Globus pallidus (tissue), 1 donor: ENCODE results near the gene WRAP73.
"Not testable (repeated sequence)": the region's sequence is repeated elsewhere in the genome, so short reads cannot be mapped to it uniquely, and the experiment has no call there.

ENCODE experiments used
- DNase-seq: peaks from one replicate; pipeline ENCODE4 v3.0.0-alpha.2; 2015; ENCODE audit warnings: low spot score

The WRAP73 gene

DNA sequence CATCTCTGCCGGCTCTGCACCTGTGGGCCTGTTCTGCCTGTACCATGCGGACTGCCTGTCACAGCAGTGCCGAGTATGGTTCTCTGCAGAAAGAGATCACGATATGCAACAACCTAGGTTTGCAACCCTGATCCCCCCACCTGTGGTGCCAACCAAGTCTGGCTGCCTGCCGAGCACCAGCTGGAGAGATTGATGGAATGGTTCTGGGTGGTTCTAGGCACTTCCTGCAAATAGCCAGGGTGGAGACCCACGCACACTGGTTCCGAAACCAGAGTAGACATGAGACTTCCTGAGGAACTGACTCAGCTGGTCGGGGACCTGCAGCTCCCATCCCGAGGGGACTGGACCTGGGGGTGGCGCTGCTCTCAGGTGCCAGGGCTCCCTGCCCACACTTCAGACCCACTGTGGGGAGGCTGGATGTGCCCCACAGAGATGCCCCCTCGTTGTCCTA lies 19.7 kb downstream of the WRAP73 start:
- no peak for DNase-seq

DNA sequence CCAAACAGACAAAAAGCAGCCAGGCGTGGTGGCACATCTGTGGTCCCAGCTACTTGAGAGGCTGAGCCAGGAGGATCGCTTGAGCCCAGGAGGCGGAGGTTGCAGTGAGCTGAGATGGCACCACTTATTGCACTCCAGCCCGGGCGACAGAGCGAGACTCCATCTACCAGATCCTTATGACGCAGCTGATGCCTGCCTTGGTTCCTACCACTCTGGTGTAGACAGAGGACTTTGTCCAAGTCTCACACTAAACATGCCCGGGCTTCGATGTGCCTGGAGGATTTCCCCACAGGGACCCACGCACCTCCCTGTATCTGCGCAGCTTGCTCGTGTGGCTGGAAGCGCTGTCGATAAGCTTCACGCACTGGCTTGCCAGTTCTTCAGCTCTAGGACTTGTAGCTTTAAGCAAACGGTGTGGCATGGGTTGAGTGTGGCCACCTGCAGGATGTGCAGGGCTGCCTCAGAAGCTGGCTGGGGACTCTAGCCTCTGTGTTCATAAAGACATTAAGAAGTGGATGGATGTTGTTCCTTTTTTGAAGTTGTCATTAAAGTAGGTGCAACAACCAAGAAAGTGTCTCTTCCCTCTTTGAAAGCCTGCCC lies 20.2 kb downstream of the WRAP73 start:
- no peak for DNase-seq

DNA sequence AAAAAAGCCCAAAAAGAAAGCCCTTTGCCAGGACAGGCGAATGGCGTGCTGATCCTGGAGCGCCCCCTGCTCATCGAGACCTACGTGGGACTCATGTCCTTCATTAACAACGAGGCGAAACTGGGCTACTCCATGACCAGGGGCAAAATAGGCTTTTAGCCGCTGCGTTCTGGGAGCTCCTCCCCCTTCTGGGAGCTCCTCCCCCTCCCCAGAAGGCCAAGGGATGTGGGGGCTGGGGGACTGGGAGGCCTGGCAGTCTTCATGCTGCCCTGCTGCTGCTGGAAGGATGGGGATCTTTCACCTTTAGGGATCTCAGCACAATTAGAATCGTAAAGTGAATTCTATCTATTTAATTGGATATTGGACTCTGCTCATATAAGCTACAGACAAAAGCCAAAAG lies 21.5 kb downstream of the WRAP73 start:
- DNase-seq = no peak

DNA sequence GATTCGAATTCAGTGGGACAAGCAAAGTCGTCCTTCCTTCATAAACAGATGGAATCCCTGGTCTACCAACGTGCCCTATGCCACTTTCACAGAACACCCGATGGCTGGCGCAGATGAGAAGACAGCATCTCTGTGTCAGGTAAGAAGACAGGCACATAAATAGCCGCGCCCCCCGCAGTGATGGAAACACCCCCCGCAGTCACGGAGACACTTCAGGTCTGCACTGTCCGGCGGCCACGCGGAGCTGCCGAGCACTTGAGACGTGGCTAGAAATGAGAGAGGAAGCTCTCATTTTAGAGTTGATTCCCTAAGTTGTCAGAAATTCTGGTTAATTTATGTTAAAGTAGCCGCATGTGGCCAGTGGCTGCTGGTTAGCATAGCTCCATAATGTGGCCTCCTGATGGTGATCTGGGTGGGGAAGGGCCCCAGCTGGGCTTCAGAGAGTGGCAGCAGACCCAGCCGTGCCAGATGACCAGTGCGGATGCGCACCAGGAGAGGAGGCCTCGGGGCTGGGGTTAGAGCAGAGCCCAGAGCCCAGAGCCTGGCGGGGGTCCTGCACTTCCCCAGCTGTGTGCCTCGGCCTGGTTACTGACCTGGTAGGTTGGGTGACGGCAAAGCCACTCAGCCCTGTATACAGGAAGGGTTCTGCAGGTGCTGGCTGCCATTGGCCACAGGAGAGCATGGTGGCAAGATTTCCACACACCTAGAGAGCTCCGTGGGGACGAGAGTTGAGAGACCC lies 22.2 kb downstream of the WRAP73 start:
- no peak for DNase-seq

DNA sequence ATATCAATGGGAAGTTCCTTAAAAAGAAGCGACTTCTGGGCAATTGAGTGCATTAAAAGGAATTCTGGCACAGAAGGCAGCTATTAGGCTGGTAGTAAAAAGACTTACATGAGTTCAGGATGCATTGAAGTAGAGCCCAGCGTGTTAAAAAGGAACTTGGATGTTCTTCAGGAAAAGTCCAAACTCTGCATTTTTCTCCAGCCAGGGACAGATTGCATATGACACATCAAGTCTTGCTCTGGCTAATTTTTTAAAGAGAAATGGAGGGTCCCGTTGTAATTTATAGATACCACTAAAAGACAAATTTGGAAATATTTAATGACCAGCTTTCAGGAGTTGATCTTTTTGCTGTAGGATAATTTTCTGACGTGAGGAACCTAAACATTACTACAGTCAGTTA lies 23.9 kb downstream of the WRAP73 start:
- no peak for DNase-seq

DNA sequence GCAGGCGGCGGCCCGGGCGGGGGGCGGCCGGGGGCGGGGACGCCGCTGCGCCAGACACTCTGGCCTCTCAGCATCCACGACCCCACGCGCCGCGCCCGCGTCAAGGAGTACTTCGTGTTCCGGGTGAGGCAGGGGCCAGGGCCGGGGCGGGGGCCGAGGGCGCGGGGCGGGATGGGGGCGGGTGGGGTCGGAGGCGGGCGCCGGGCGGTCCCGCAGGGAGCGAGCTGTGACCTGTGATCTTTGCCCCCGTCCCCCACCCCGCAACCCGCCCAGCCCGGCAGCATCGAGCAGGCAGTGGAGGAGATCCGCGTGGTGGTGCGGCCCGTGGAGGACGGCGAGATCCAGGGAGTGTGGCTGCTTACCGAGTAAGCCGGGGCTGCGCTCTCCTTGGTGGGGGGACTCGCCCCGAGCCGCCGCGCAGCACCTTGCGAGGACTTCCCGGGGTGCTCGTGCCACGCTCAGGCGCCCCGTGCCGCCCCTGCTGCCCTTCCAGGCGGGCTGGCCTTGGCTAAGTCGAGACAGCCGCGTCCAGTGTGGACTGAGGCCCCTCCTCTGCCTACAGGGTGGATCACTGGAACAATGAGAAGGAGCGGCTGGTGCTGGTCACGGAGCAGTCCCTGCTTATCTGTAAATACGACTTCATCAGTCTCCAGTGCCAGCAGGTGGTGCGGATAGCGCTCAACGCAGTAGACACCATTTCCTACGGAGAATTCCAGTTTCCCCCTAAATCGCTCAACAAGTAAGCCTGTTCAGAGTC lies 24.6 kb downstream of the WRAP73 start:
- no peak for DNase-seq

DNA sequence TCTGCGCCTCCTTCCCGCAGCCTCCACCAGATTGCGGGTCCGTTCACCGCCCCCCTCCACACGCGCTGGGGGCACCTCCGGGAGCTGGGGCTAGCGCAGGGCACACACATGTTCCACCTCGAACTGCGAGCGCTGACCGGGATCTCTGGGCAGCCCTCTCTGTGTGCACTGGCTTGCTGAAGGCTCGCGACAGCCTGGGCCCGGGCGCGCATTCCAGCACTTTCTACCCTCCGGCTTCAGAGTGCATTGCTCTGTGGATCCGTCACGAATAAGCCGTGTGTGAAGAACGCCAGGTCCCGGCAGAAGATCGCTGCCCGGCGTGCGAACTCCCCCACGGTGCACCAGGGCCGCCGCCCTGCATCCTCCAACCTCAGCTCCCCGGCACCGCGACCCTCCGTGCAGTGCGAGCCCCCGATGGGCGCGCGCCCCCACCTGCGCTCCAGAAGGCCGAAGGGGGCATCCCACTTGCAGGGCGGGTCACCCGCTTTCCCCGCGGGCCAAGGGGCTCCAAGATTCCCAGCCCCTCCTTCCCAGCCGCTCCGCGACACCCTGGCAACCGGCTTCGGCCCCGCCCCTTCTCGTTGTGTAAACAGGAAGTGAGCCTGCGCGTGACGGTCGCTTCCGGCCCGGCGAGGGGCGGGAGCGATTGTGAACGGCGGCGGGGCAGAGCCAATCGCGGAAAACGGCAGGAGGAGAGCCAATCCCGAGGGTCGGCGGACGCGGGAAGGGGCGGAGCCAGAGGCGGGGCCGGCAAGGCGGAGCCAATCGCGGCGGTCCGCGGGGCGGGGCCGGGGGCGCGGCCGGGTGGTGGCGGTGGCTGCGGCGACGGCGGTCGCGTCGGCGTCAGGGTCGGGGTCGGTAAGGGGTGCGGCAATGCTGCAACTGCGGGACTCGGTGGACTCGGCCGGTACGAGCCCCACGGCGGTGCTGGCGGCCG lies 25.4 kb downstream of the WRAP73 start, which contains the start of gene TPRG1L:
TPRG1L (plus strand) TSS at position 816 of the 937 bp plus-strand sequence; CDS start at position 874, 58 bp downstream.
- DNase-seq = peak; percentile 96

DNA sequence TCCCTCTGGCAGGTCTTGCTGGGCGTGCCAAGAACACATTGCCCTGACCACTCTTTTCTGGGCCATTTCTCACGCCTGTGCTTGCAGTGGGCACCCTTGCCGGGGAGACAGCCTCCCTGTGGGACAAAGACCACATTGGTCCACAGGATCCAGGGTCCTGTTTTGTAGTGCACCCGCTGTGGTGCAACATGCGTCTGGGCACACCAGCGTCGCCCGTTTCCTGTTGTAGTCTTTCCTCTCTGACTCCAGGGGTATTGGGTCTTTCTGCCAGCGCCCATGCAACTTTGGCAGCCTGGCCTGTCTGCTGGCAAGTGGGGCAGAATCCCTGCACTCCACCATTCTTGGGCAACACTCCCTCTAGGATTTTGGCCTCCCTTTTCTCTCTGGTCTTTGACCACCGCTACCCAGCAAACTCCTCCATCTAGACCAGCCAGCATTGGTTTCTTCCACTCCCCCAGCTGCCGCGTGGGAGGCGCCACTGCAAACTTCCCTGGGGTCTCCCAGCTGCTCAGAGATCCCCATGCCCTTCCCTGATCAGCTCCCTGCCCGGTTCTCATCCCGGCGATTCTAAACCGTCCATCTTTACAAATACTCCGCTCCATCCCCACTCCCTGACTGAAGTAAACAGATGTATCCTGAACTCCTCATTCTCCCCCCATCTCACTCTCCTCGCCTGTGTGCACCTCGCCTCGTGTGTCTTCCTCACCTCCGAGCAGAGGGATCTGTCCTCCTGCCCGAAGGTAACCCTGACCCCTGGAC lies 26.3 kb downstream of the WRAP73 start:
- DNase-seq = no peak

DNA sequence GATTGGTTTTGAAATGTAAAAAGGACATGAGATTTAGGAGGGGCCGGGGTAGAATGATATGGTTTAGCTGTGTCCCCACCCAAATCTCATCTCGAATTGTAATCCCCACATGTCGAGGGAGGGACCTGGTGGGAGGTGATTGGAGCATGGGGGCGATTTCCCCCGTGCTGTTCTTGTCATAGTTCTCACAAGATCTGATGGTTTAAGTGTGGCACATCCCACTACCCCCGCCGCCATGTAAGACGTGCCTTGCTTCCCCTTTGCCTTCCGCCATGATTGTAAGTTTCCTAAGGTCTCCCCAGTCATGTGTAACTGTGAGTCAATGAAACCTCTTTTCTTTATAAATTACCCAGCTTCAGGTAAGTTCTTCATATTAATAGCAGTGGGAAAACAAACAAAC lies 27.8 kb downstream of the WRAP73 start:
- not testable (repeated sequence) for DNase-seq

DNA sequence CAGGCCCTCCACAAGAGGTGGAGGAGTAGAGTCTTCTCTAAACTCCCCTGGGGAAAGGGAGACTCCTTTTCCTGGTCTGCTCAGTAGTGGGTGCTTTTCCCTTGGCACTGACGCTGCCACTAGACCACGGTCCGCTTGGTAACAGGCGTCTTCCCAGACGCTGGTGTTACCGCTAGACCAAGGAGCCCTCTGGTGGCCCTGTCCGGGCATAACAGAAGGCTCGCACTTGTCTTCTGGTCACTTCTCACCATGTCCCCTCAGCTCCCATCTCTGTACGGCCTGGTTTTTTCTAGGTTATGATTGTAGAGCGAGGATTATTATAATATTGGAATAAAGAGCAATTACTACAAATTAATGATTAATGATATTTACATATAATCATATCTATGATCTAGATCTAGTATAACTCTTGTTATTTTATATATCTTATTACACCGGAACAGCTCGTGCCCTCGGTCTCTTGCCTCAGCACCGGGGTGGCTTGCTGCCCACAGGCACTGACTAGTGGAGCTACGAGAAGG lies 28.7 kb downstream of the WRAP73 start:
- DNase-seq = peak; percentile 35

DNA sequence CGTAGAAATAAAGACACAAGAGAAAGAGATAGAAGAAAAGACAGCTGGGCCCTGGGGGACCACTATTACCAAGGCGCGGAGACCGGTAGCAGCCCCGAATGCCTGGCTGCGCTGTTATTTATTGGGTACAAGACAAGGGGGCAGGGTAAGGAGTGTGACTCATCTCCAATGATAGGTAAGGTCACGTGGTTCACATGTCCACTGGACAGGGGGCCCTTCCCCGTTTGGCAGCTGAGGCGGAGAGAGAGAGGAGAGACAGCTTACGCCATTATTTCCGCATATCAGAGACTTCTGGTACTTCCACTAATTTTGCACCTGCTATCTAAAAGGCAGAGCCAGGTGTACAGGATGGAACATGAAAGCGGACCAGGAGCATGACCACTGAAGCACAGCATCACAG lies 29.2 kb downstream of the WRAP73 start:
- DNase-seq = no peak

DNA sequence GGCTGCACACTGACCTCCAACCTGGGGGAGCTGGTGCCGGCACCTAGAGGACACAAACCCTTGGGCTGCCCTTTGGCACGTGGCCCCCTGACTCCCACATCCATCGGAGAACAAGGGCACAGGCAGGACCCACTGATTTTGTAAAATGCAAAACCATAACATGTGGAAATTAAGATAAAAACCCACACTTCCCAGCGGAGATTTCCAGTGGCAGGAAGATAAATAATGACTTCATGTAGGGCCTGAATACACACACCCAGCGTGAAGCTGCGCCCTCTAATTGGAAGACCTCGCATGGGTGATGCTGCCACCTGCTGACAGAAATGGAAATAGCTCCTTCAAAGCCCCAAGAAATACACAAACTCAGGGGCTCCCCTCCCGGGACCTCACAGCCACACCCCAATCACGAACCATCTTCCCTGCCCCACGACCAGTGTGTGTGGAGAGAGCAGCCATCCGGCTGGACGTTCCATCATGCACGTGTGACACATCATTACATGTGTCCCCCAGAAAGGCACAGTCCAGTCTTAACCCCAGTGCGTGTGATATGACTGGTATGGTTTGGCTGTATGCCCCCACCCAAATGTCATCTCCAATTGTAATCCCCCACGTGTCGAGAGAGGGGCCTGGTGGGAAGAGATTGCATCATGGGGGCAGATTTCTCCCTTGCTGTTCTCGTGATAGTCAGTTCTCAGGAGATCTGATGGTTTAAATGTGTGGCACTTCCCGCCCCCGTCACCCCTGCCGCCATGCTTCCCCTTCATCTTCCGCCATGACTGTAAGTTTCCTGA lies 30.8 kb downstream of the WRAP73 start:
- DNase-seq = peak; percentile 76

DNA sequence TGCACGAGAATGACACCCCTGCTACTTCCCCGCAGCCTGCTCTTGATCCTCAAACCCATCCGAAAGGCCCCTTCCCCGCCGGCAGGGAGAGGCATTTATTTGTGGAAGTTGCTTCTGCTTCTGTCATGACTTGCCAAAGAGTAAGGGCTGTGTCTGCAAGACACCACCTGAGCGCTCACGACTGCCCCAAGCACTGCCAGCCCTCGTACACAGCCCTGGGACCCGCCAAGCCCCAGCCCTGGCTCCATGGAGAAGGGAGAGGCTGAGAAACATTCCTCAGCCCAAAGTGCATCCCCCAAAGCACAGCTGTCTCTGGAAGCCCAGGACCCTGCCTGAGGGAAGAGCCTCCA lies 31.4 kb downstream of the WRAP73 start:
- DNase-seq = no peak

DNA sequence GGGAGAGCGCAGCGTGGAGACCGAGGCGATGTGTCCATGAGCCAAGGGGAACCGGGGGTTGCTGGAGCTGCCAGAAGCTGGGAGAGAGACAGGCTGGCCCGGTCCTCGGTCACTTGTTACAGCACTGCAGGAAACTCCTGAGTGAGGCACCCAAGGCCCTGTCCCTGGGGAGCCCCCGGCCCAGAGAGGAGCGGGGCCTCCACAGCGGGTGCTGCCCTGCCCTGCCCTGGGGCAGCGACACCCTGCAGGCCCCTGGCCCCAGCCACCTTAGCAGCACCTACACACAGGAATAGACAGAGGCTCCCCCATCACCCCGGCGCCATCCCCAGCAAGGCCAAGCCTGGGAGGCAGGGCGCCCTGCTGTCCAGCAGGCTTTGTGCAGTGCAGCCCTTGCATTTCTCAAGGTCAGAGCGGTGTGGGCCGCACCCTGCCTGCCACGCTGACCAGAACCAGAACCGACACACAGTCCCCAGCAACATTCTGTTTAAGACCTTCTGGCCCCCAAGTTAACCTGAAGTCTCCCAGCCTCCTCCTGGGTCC lies 32.0 kb downstream of the WRAP73 start:
- no peak for DNase-seq

DNA sequence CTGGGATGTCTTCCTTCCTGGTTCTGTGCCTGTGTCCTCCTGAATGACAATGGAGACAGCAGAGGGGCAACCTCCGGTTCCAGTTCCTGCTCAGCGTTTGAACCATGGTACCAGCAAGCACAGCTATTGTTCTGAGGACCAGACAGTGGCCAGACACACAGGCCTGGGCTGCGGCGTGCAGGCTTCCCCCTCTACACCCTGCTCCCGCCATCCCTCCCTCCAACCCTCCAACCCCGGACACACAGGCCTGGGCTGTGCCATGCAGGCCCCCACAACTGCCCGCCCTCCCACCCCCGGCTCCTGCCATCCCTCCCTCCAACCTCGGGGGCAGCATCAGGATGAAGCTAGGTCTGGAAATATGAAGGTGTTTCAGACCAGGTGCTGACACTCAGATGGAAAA lies 33.0 kb downstream of the WRAP73 start:
- no peak for DNase-seq

DNA sequence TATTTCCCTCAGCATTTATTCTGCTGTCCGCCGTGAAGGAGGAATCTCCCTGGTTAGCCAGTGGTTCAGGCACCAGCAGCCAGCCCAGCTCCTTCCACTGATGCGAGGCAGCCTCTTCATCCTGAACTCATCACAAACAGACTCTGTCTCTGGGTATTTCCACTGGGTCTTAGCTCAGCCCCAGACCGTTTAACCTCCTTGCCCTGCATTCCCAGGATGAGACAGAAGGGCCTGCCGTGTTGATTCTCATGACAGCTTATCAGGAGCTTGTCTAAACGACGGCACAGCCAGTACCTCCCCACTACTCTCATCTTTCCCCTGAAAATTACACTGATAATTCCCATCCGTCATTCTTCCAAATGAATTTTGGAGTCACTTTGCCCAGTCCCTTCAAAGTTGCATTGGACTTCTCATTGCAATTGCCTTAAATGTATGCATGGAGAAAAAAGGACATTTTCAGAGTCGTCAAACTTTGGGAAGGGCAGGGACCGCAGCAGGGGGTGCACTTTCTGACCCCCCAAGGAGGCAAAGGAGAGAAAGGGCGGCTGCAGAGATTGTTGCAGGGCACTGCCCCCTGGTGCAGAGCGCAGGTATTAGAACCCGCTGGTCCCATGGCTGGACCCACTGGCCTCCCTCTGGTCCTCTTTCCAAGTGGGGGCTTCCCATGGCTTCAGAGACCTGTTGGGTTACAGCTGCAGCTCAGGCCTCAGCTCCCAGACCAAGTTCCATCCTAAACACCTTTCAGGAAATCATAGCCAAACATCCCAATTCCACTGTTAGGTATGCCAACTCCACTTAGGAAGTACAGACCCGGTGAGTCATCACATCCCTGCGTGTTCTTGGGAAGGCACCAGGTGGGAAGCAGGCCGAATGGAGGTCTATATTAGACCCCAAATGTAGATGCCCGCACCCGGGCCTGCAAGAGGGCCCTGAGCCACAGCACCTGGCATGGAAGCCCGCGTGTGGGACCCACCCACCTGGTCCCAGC lies 34.9 kb downstream of the WRAP73 start:
- DNase-seq = no peak

DNA sequence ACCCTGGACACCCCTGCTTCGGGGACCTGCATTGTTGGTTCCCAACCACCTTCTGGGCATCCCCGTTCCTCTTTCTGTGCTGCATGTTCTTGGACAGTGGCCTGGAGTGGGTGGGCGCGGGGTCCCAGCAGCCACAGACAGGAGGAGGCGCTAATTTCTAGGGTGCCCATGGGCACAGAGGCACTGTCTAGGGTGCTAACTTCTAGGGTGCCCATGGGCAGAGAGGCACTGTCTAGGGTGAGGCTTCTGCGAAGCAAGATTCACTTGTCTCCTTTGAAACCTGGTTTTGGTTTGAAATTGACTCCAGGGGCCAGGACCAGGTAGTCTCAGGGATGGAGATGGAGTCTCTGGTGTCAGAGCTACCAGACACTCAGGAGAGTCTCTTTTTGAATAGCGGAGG lies 37.8 kb downstream of the WRAP73 start:
- no peak for DNase-seq

DNA sequence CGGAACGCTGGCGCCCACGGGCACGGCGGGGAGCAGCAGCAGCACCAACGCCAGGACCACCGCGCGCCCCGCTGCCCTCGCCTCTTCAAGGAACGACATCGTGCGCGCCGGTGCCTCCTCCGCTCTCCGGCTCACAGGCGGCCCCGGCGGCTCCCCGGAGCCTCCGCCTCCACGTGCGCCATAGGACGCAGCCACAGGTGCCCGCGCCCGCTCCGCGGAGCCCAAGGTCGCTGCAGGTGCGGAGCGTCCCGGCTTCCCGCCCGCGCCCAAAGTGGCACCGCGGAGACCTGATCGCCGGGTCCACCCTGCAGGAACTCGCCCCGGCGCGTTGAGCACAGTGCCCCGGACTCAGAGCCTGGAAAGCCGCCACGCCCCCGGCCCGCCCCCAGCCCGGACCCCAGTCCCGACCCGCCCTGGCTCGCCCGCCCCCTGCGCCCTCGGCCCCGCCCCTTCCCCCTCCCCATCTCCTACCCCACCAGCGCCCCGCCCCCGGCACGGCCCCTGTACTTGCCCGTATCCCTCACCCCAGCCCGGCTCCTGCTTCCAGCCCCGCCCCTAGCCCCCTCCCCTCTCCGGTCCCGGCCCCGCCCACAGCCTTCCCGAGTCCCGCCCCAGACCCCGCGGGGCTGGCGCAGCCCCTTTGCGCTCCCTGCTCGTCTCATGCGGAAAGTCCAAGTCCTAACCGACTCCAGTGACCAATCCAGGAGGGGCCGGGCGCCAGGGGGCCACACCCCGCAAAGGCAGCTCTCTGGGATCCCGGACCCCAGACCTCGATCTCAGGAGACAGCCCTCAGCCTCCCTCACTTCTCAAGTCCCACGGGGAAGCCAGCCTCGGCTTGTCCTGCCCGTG lies 38.5 kb downstream of the WRAP73 start, which contains the start of gene MEGF6:
MEGF6 (minus strand) TSS at position 339 of the 850 bp plus-strand sequence; CDS start at position 99, 240 bp downstream.
- DNase-seq = no peak
